ENCODE data around the gene DAW1.
"Not testable (repeated sequence)": the region's sequence is repeated elsewhere in the genome, so short reads cannot be mapped to it uniquely, and the experiment has no call there.

The DAW1 gene

GRCh38 chr2:227891673-227892072, 20.2 kb downstream of the DAW1 start:
- Histone ChIP-seq H3K36me3 (ENCODE audit: control insufficient read depth in 5 of 5, insufficient read depth in 5 of 5, low read length in 5 of 5) (no peaks in the 10 kb centered on the region), H3K27me3 (ENCODE audit: control insufficient read depth in 5 of 5, insufficient read depth in 4 of 5, low read length in 5 of 5) (no peaks in the 10 kb centered on the region), H3K27ac (ENCODE audit: low read depth, low read length) (no peak overlapping the region), H3K9me3 (ENCODE audit: control insufficient read depth in 5 of 5, low read length in 5 of 5) (no peaks in the 10 kb centered on the region), H3K9ac (ENCODE audit: low read length in 5 of 5) (no peak overlapping the region), H3K4me1 (ENCODE audit: control insufficient read depth in 5 of 5, insufficient read depth in 5 of 5, low read length in 5 of 5) (peaks cover 0 to 6% (median 0%) of the 10 kb centered on the region in 5 donors), H3K4me3 (ENCODE audit: low read depth in 1 of 5, low read length in 5 of 5) (no peak overlapping the region)

- Histone ChIP-seq H3K9me3 (ENCODE audit: control insufficient read depth in 5 of 5, low read length in 5 of 5) (no peaks in the 10 kb centered on the region), H3K4me3 (ENCODE audit: low read depth in 1 of 5, low read length in 5 of 5) (no peak overlapping the region), H3K4me1 (ENCODE audit: control insufficient read depth in 5 of 5, insufficient read depth in 5 of 5, low read length in 5 of 5) (no peaks in the 10 kb centered on the region), H3K27me3 (ENCODE audit: control insufficient read depth in 5 of 5, insufficient read depth in 4 of 5, low read length in 5 of 5) (peaks cover 0 to 9% (median 0%) of the 10 kb centered on the region in 5 donors), H3K27ac (ENCODE audit: low read depth, low read length) (no peak overlapping the region), H3K9ac (ENCODE audit: low read length in 5 of 5) (no peak overlapping the region), H3K36me3 (ENCODE audit: control insufficient read depth in 5 of 5, insufficient read depth in 5 of 5, low read length in 5 of 5) (no peaks in the 10 kb centered on the region)
These were observed 31.9 kb downstream of the DAW1 start for GRCh38 chr2:227903381-227903780.

- Histone ChIP-seq H3K4me3 (ENCODE audit: low read depth in 1 of 5, low read length in 5 of 5) (no peak overlapping the region), H3K36me3 (ENCODE audit: control insufficient read depth in 5 of 5, insufficient read depth in 5 of 5, low read length in 5 of 5) (no peaks in the 10 kb centered on the region), H3K27me3 (ENCODE audit: control insufficient read depth in 5 of 5, insufficient read depth in 4 of 5, low read length in 5 of 5) (peaks cover 0 to 2% (median 0%) of the 10 kb centered on the region in 5 donors), H3K4me1 (ENCODE audit: control insufficient read depth in 5 of 5, insufficient read depth in 5 of 5, low read length in 5 of 5) (no peaks in the 10 kb centered on the region), H3K27ac (ENCODE audit: low read depth, low read length) (no peak overlapping the region), H3K9ac (ENCODE audit: low read length in 5 of 5) (no peak overlapping the region), H3K9me3 (ENCODE audit: control insufficient read depth in 5 of 5, low read length in 5 of 5) (no peaks in the 10 kb centered on the region)
These were observed 35.6 kb downstream of the DAW1 start for GRCh38 chr2:227906991-227907390.

- Histone ChIP-seq H3K27ac (ENCODE audit: low read depth, low read length) (no peak overlapping the region), H3K36me3 (ENCODE audit: control insufficient read depth in 5 of 5, insufficient read depth in 5 of 5, low read length in 5 of 5) (no peaks in the 10 kb centered on the region), H3K4me1 (ENCODE audit: control insufficient read depth in 5 of 5, insufficient read depth in 5 of 5, low read length in 5 of 5) (no peaks in the 10 kb centered on the region), H3K27me3 (ENCODE audit: control insufficient read depth in 5 of 5, insufficient read depth in 4 of 5, low read length in 5 of 5) (no peaks in the 10 kb centered on the region), H3K4me3 (ENCODE audit: low read depth in 1 of 5, low read length in 5 of 5) (no peak overlapping the region), H3K9ac (ENCODE audit: low read length in 5 of 5) (no peak overlapping the region), H3K9me3 (ENCODE audit: control insufficient read depth in 5 of 5, low read length in 5 of 5) (no peaks in the 10 kb centered on the region)
These were observed 37.0 kb downstream of the DAW1 start for GRCh38 chr2:227908266-227909054.

- no peaks in the 10 kb centered on the region for H3K4me1 ChIP-seq (ENCODE audit: control insufficient read depth in 5 of 5, insufficient read depth in 5 of 5, low read length in 5 of 5)
- no peaks in the 10 kb centered on the region for H3K27me3 ChIP-seq (ENCODE audit: control insufficient read depth in 5 of 5, insufficient read depth in 4 of 5, low read length in 5 of 5)
- no peaks in the 10 kb centered on the region for H3K9me3 ChIP-seq (ENCODE audit: control insufficient read depth in 5 of 5, low read length in 5 of 5)
- no peak overlapping the region for H3K9ac ChIP-seq (ENCODE audit: low read length in 5 of 5)
- H3K36me3 ChIP-seq (ENCODE audit: control insufficient read depth in 5 of 5, insufficient read depth in 5 of 5, low read length in 5 of 5) = no peaks in the 10 kb centered on the region
- no peak overlapping the region for H3K4me3 ChIP-seq (ENCODE audit: low read depth in 1 of 5, low read length in 5 of 5)
- H3K27ac ChIP-seq (ENCODE audit: low read depth, low read length) = no peak overlapping the region
These were observed 42.9 kb downstream of the DAW1 start for GRCh38 chr2:227914362-227914761.

GRCh38 chr2:227921648-227922047, 50.2 kb downstream of the DAW1 start:
- H3K4me1 ChIP-seq (ENCODE audit: control insufficient read depth in 5 of 5, insufficient read depth in 5 of 5, low read length in 5 of 5) = no peaks in the 10 kb centered on the region
- no peaks in the 10 kb centered on the region for H3K9me3 ChIP-seq (ENCODE audit: control insufficient read depth in 5 of 5, low read length in 5 of 5)
- H3K36me3 ChIP-seq (ENCODE audit: control insufficient read depth in 5 of 5, insufficient read depth in 5 of 5, low read length in 5 of 5) = no peaks in the 10 kb centered on the region
- no peak overlapping the region for H3K9ac ChIP-seq (ENCODE audit: low read length in 5 of 5)
- no peak overlapping the region for H3K4me3 ChIP-seq (ENCODE audit: low read depth in 1 of 5, low read length in 5 of 5)
- H3K27me3 ChIP-seq (ENCODE audit: control insufficient read depth in 5 of 5, insufficient read depth in 4 of 5, low read length in 5 of 5) = no peaks in the 10 kb centered on the region
- H3K27ac ChIP-seq (ENCODE audit: low read depth, low read length) = no peak overlapping the region

GRCh38 chr2:227932001-227932400, 60.6 kb downstream of the DAW1 start:
- H3K4me3 ChIP-seq (ENCODE audit: low read depth in 1 of 5, low read length in 5 of 5) = no peak overlapping the region
- H3K27ac ChIP-seq (ENCODE audit: low read depth, low read length) = no peak overlapping the region
- peaks cover 0 to 13% (median 4%) of the 10 kb centered on the region in 5 donors for H3K9me3 ChIP-seq (ENCODE audit: control insufficient read depth in 5 of 5, low read length in 5 of 5)
- no peak overlapping the region for H3K9ac ChIP-seq (ENCODE audit: low read length in 5 of 5)
- H3K36me3 ChIP-seq (ENCODE audit: control insufficient read depth in 5 of 5, insufficient read depth in 5 of 5, low read length in 5 of 5) = no peaks in the 10 kb centered on the region
- H3K27me3 ChIP-seq (ENCODE audit: control insufficient read depth in 5 of 5, insufficient read depth in 4 of 5, low read length in 5 of 5) = no peaks in the 10 kb centered on the region
- H3K4me1 ChIP-seq (ENCODE audit: control insufficient read depth in 5 of 5, insufficient read depth in 5 of 5, low read length in 5 of 5) = no peaks in the 10 kb centered on the region

- H3K36me3 ChIP-seq (ENCODE audit: control insufficient read depth in 5 of 5, insufficient read depth in 5 of 5, low read length in 5 of 5) = no peaks in the 10 kb centered on the region
- H3K4me3 ChIP-seq (ENCODE audit: low read depth in 1 of 5, low read length in 5 of 5) = no peak overlapping the region
- H3K9me3 ChIP-seq (ENCODE audit: control insufficient read depth in 5 of 5, low read length in 5 of 5) = peaks cover 0 to 9% (median 3%) of the 10 kb centered on the region in 5 donors
- H3K27me3 ChIP-seq (ENCODE audit: control insufficient read depth in 5 of 5, insufficient read depth in 4 of 5, low read length in 5 of 5) = peaks cover 0 to 2% (median 0%) of the 10 kb centered on the region in 5 donors
- no peaks in the 10 kb centered on the region for H3K4me1 ChIP-seq (ENCODE audit: control insufficient read depth in 5 of 5, insufficient read depth in 5 of 5, low read length in 5 of 5)
- H3K27ac ChIP-seq (ENCODE audit: low read depth, low read length) = no peak overlapping the region
- H3K9ac ChIP-seq (ENCODE audit: low read length in 5 of 5) = no peak overlapping the region
These were observed 61.0 kb downstream of the DAW1 start for GRCh38 chr2:227932403-227932802.

GRCh38 chr2:227933884-227934283, 62.5 kb downstream of the DAW1 start:
- H3K27ac ChIP-seq (ENCODE audit: low read depth, low read length) = no peak overlapping the region
- H3K9ac ChIP-seq (ENCODE audit: low read length in 5 of 5) = no peak overlapping the region
- H3K4me1 ChIP-seq (ENCODE audit: control insufficient read depth in 5 of 5, insufficient read depth in 5 of 5, low read length in 5 of 5) = no peaks in the 10 kb centered on the region
- H3K27me3 ChIP-seq (ENCODE audit: control insufficient read depth in 5 of 5, insufficient read depth in 4 of 5, low read length in 5 of 5) = peaks cover 0 to 3% (median 0%) of the 10 kb centered on the region in 5 donors
- H3K36me3 ChIP-seq (ENCODE audit: control insufficient read depth in 5 of 5, insufficient read depth in 5 of 5, low read length in 5 of 5) = no peaks in the 10 kb centered on the region
- H3K9me3 ChIP-seq (ENCODE audit: control insufficient read depth in 5 of 5, low read length in 5 of 5) = no peaks in the 10 kb centered on the region
- no peak overlapping the region for H3K4me3 ChIP-seq (ENCODE audit: low read depth in 1 of 5, low read length in 5 of 5)

- H3K4me3 ChIP-seq (ENCODE audit: low read depth in 1 of 5, low read length in 5 of 5); H3K27me3 ChIP-seq (ENCODE audit: control insufficient read depth in 5 of 5, insufficient read depth in 4 of 5, low read length in 5 of 5); H3K4me1 ChIP-seq (ENCODE audit: control insufficient read depth in 5 of 5, insufficient read depth in 5 of 5, low read length in 5 of 5); H3K9ac ChIP-seq (ENCODE audit: low read length in 5 of 5); H3K36me3 ChIP-seq (ENCODE audit: control insufficient read depth in 5 of 5, insufficient read depth in 5 of 5, low read length in 5 of 5); H3K9me3 ChIP-seq (ENCODE audit: control insufficient read depth in 5 of 5, low read length in 5 of 5); H3K27ac ChIP-seq (ENCODE audit: low read depth, low read length): not testable (repeated sequence)
These were observed 64.8 kb downstream of the DAW1 start for GRCh38 chr2:227936249-227936648.
